ENCODE measurements around the gene PSMA8. TPM values are rescaled to one million over a fixed set of nuclear protein-coding genes. Genes with fewer than 3 reads are reported as not detected.

The PSMA8 gene
- total and polyA plus RNA-seq, 2 donors from 2014 or later: not detected

GRCh38 chr18:26226229-26227050, 92.8 kb downstream of the PSMA8 start, which contains the start of gene TAF4B:
Gene TAF4B, plus strand, starts transcription at chr18:26226445. Its CDS starts 489 bp downstream, at chr18:26226934.
- DNase-seq: peak; percentile 94 to 97 (median 97)
- Histone ChIP-seq H3K4me1 (ENCODE audit: control insufficient read depth in 2 of 3, insufficient read depth in 2 of 3, low read depth in 1 of 3, low read length in 3 of 3) (peaks cover 0 to 2% (median 0%) of the 10 kb centered on the region in 3 donors), H3K9ac (ENCODE audit: low read length in 3 of 3) (peak within 1 kb of the TSS; percentile 46 to 68 (median 67)), H3K27ac (ENCODE audit: low read depth in 2 of 2, low read length in 2 of 2) (peak within 1 kb of the TSS in 1 of 2 donors; percentile 71), H3K9me3 (ENCODE audit: control insufficient read depth in 2 of 3, insufficient read depth in 1 of 3, low read length in 3 of 3) (no peaks in the 10 kb centered on the region), H3K27me3 (ENCODE audit: control insufficient read depth, insufficient read depth, low read length) (no peaks in the 10 kb centered on the region), H3K4me3 (ENCODE audit: low read length in 3 of 3) (peak within 1 kb of the TSS; percentile 73 to 86 (median 82)), H3K36me3 (ENCODE audit: control insufficient read depth in 2 of 3, insufficient read depth in 3 of 3, low read length in 3 of 3) (no peaks in the 10 kb centered on the region)
- TF ChIP-seq CTCF (IDR thresholded peaks at IDR 0.05; ENCODE audit: borderline replicate concordance, extremely low read depth, insufficient read depth): no peak
- intact Hi-C loops (cut with DNase I): no loop called here
- peak; percentile 13 for FAIRE-seq

GRCh38 chr18:26227051-26227670, 93.5 kb downstream of the PSMA8 start:
- TF ChIP-seq CTCF (IDR thresholded peaks at IDR 0.05; ENCODE audit: borderline replicate concordance, extremely low read depth, insufficient read depth): no peak
- Histone ChIP-seq H3K4me1 (ENCODE audit: control insufficient read depth in 2 of 3, insufficient read depth in 2 of 3, low read depth in 1 of 3, low read length in 3 of 3) (peaks cover 0 to 2% (median 0%) of the 10 kb centered on the region in 3 donors), H3K27ac (ENCODE audit: low read depth in 2 of 2, low read length in 2 of 2) (peak overlapping the region in 1 of 2 donors; percentile 71), H3K4me3 (ENCODE audit: low read length in 3 of 3) (peak overlapping the region; percentile 67 to 82 (median 82)), H3K36me3 (ENCODE audit: control insufficient read depth in 2 of 3, insufficient read depth in 3 of 3, low read length in 3 of 3) (no peaks in the 10 kb centered on the region), H3K9me3 (ENCODE audit: control insufficient read depth in 2 of 3, insufficient read depth in 1 of 3, low read length in 3 of 3) (no peaks in the 10 kb centered on the region), H3K9ac (ENCODE audit: low read length in 3 of 3) (peak overlapping the region; percentile 45 to 68 (median 67)), H3K27me3 (ENCODE audit: control insufficient read depth, insufficient read depth, low read length) (no peaks in the 10 kb centered on the region)
- DNase-seq (peak in 4 of 5 donors; percentile 2 to 52 (median 22)), FAIRE-seq (no peak)
- intact Hi-C loops (cut with DNase I): no loop called here

GRCh38 chr18:26228562-26229260, 95.0 kb downstream of the PSMA8 start:
- Histone ChIP-seq H3K36me3 (ENCODE audit: control insufficient read depth in 2 of 3, insufficient read depth in 3 of 3, low read length in 3 of 3) (no peaks in the 10 kb centered on the region), H3K9ac (ENCODE audit: low read length in 3 of 3) (no peak overlapping the region), H3K4me3 (ENCODE audit: low read length in 3 of 3) (no peak overlapping the region), H3K27ac (ENCODE audit: low read depth in 2 of 2, low read length in 2 of 2) (no peak overlapping the region), H3K27me3 (ENCODE audit: control insufficient read depth, insufficient read depth, low read length) (no peaks in the 10 kb centered on the region), H3K4me1 (ENCODE audit: control insufficient read depth in 2 of 3, insufficient read depth in 2 of 3, low read depth in 1 of 3, low read length in 3 of 3) (peaks cover 0 to 2% (median 0%) of the 10 kb centered on the region in 3 donors), H3K9me3 (ENCODE audit: control insufficient read depth in 2 of 3, insufficient read depth in 1 of 3, low read length in 3 of 3) (no peaks in the 10 kb centered on the region)
- DNase-seq (no peak), FAIRE-seq (no peak)
- intact Hi-C loops (cut with DNase I): no loop called here
- TF ChIP-seq CTCF (IDR thresholded peaks at IDR 0.05; ENCODE audit: borderline replicate concordance, extremely low read depth, insufficient read depth): no peak
